HTERT RPE-1 (cell line): ENCODE data around the gene ZDHHC5.
"Not testable (repeated sequence)": the region's sequence is repeated elsewhere in the genome, so short reads cannot be mapped to it uniquely, and the experiment has no call there.

Experiments used
- in situ Hi-C: fragments of 300-500 bp; cut with MboI; formaldehyde crosslinking; loops from 4 replicates; pipeline ENCODE4 v1.14.3; 2020; ENCODE audit warnings: low sequenced_read_pairs

The ZDHHC5 gene

DNA sequence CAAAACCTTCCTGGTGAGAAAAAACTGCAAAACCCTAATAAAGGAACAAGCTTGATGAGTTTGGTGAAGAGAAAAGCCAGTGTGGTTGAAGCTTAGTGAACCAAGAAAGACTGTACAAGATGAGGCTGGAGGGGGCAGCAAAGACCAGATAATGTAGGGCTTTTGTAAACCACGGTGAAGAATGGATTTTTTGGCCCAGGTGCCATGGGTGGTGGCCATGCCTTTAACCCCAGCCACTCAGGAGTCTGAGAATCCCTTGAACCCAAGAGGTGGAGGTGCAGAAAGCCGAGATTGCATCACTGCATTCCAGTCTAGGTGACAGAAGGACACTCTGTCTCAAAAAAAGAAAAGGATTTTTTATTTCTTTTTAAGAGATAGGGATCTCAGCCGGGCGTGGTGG, 5.0 kb upstream of the ZDHHC5 start:
- in situ Hi-C loops = no loop called here

DNA sequence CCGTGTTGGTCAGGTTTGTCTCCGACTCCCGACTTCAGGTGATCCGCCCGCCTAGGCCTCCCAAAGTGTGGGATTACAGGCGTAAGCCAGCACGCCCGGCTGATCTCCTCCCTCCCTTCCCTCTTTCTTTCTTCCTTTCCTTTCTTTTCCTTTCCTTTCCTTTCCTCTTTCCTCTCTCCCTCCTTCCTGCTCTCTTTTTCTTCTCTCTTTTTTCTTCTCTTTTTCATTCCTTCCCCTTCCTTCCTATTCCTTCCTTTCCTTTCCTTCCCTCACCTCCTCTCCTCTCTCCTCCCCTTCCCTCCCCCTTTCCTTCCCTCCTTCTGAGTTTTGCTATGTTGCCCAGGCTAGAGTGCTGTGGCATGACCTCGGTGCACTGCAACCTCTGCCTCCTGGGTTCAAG, 3.9 kb upstream of the ZDHHC5 start:
- in situ Hi-C loops = no loop called here

DNA sequence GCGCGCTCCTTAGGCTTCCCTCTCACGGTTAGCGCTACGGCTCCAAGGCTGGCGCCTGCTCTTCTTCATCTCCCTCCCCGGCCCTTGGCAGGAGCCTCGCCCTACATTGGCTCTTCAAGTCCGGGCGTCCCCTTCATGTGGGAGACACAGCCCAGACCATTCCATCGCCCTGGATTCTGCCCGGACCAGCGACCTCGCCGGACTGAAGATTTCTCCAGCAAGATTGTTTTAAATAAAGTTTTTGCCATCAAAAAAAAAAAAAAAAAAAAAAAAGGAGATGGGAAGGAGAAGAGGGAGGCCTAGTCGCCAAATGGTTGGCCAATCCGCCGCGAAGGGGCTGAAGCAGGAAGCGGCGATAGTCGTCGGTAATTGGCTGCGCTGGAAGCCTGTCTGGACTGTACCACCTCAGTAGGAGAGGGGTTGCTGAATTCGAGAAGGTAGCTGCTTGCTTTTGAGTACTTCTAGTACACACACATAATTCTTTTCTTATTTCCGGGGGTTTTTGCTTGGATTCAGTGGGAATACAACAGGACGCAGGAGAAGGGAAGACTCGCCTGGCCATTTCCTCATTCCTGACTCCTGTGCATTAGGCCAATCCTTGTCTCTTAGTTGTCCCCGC, 688 bp upstream of the ZDHHC5 start:
- in situ Hi-C loops = no loop called here

DNA sequence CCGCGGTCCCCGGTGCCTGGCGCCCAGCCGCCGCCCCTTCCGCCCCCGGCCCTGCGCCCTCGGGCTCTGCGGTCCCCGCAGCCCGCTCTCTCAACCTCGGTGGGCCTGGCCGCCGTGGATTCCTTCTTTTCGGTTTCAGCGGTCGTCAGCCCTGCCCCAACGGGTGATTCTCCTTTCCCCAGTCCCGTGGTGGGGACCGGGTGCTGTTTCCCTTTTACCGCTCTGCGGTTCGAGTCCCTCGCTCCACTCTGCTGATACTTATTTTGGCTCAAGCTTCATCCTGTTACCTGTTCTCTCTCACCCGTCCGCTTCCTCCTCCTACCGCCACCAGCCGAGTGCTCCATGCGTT, 494 bp downstream of the ZDHHC5 start:
- in situ Hi-C loops = no loop called here

DNA sequence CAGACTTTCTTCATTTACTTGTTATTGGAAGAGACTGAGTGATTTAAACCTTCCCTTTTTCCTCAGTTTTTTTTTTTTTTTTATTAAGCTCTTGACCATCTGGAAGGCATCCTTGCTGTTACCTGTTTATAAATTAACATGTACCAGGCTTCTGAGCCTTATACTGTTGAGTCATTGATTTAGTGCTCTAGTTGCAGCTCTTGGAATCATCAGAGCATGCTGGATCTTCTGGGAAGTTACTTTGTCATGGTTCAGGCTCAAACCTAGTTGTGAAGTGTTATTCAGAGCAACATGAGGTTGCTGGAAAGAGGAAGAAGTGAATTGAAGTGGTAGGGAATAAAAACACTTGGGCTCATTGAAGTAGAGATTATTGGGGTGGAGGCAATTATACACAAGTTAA, 6.3 kb downstream of the ZDHHC5 start:
- in situ Hi-C loops = no loop called here

DNA sequence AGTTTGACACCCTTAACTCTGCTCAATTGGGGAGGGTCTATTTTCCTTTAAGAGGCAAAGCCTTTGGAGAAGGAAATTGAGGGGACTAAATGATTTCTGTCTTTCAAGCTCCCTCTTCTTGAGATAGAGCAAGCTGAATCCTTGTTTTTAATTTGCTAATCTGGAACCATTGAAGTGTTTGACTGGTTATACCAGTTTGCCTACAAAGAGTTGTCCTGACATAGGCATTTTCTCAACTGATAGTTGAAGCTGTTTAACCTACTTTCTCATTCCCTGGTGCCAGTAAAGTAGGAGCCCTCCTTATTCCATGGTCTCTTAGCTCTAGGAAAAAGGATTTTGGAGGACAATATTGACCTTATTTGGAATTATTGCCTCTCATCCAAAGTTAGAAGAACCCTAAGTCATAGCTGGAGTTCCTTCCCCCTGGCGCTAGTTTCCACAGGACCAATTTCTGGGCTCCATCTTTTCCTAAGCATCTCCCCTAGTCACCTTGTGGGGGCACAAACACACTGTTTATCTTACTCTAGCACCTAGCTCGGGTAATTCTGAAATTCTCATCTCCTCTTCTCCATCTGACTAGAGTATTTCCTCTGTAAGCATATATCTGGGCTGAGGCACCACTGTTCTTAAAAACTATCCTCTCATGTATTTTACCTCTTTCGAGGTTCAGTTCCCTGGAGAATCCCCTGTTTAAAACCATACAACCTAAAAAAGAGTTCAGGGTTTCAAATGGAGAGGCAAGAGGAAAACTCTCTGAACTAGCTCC, 7.4 kb downstream of the ZDHHC5 start:
- in situ Hi-C loops = no loop called here

DNA sequence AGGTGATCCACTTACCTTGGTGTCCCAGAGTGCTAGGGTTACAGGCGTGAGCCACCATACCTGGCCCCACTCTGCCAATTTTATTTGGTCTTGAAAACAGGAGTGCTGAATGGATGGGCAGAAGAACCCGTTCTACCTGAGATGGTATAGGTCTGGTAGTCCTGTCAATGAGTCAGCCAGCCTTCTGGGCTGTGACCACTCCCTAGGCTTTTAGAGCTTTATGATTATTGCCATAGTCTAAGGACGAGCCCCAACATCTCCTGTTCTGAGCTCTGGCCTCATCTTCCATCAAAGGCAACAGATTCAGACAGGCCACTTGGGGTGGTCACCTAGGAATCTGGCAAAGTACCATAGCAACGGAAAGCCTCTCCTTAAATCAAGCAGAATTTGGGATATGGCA, 11.5 kb downstream of the ZDHHC5 start:
- in situ Hi-C loops = no loop called here

DNA sequence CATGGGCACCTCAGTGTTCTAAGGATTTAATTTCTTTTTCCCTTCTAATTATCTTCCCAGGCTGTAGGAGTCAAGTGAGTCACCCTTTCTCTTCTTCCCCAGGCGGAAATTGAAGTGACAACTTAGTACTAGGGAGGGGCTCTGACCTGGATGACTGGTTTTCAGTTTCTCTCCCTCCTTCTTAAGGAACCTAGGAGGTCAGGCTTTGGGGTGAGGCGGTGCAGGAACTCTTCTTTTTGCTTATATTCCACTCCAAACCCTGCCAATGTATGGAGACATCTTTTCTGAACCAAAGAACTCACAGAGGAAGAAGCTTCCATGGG, 12.6 kb downstream of the ZDHHC5 start:
- in situ Hi-C loops = no loop called here

DNA sequence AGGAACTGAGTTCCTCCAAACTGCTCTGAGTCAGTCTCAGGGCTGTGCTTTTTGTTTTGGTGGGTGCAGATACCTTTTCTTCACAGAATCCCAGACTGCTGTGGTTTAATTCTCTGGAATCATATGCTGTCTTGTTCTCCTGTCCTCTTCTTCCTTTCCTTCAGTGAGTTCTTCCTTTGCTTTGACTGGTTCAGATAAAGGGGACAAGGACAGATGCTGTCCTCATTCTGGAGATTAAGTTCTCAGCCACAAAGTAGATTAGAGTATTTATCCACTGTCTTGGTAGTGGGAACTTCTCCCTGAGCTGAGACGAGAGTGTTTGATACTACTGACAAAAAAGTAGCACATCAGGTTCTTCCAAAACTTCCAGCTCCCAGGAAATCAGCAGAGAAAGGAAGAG, 13.3 kb downstream of the ZDHHC5 start:
- in situ Hi-C loops = no loop called here

DNA sequence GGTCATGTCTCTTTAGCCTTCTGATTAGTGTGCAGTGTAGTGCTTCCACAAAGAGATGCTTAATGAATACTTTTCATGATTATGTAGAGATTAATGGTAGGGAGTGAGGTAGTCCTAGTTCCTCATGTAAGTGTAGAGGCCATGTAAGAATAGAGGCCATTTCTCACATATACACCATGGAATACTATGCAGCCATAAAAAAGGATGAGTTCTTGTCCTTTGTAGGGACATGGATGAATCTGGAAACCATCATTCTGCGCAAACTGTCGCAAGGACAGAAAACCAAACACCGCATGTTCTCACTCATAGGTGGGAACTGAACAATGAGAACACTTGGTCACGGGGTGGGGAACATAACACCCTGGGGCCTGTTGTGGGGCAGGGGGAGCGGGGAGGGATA, 22.6 kb downstream of the ZDHHC5 start:
- in situ Hi-C loops = not testable (repeated sequence)

DNA sequence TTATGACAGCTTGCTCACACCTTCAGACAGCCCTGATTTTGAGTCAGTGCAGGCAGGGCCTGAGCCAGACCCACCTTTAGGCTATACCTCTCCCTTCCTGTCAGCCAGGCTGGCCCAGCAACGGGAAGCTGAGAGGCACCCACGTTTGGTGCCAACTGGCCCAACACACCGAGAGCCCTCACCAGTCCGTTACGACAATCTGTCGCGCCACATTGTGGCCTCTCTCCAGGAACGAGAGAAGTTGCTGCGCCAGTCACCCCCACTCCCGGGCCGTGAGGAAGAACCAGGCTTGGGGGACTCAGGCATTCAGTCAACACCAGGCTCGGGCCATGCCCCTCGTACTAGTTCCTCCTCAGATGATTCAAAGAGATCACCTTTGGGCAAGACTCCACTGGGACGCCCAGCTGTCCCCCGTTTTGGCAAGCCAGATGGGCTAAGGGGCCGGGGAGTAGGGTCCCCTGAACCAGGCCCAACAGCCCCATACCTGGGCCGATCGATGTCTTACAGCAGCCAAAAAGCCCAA, 31.0 kb downstream of the ZDHHC5 start:
- in situ Hi-C loops = no loop called here

DNA sequence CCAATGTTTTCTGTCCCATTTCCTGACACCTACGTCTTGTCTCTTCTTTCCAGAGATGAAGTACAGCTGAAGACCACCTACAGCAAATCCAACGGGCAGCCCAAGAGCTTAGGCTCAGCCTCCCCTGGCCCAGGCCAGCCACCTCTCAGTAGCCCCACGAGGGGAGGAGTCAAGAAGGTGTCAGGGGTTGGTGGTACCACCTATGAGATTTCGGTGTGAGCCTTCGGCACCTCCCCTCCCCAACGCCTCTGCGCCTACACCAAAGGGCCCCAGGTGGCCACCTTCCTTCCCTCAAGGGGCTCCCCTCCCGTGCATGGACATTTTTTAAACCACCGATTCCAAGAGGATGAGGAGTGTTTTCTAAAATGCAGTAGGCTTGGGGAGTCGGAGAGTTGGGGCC, 31.9 kb downstream of the ZDHHC5 start:
- in situ Hi-C loops = no loop called here

DNA sequence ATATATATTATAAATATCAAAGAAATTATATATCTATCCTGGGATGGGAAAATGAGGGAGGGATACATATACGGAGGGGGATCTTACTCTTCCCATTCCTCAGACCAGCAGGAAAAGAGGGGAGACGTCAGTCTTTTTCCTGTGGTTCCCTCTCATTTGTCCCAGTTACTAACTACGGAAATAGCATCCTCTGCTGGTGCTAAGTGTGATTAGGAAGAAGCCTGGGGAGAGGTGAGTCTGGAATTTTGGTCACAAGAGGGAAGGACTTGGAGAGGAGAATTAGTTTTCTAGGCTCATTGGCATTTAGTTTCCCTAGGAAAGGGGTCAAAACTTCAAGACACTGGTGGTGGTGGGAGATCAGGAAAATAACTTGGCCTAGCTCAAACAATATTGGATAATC, 32.5 kb downstream of the ZDHHC5 start:
- in situ Hi-C loops = no loop called here

DNA sequence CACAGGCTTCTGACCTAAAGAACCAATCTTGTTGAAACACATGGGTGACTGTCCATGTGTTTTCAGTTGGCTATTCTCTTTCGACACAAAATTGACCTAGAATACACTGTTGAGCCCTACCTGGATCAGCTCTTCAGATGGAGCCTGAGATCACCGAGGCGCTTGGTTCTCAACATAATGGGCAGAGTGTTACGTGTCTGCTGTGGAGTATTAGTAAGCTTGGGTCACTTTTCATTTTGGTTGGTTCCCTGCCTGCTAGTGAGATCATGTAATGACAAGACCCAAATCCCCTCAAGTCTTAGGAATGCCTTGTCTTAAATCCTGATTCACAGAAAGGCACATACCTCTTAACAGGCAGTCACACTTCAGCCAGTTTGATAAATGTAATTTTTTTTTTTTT, 35.4 kb downstream of the ZDHHC5 start:
- in situ Hi-C loops = no loop called here

DNA sequence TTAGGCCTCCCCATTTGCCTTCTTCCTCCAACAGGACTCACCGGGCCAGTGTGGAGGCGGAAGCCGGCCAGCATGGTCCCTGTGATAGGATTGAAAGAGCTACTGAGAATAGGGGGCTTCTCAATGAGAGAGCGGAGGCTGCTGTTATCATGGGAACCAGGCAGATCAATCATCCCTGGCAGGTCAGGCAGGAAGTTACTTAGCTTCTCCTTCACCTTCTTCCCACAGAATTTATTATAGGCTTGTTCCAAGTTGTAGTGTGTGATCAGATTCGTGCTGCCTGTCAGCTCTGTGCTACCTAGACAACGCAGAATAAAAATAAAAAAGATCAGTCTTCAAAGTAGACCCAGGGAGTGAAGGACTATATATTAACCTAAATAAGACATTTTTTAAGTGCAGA, 37.0 kb downstream of the ZDHHC5 start:
- in situ Hi-C loops = no loop called here

DNA sequence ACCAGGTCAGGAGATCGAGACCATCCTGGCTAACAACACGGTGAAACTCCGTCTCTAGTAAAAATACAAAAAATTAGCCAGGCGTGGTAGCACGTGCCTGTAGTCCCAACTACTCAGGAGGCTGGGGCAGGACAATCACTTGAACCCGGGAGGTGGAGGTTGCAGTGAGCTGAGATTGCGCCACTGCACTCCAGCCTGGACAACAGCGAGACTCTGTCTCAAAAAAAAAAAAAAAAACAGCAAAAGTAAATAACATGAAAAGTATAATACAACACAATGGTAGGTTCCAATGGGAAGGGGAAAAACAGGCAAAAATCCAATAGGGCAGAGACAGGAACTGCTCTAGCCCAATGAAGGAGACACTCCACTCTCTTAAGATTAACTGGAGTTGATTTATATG, 37.5 kb downstream of the ZDHHC5 start:
- in situ Hi-C loops = not testable (repeated sequence)

DNA sequence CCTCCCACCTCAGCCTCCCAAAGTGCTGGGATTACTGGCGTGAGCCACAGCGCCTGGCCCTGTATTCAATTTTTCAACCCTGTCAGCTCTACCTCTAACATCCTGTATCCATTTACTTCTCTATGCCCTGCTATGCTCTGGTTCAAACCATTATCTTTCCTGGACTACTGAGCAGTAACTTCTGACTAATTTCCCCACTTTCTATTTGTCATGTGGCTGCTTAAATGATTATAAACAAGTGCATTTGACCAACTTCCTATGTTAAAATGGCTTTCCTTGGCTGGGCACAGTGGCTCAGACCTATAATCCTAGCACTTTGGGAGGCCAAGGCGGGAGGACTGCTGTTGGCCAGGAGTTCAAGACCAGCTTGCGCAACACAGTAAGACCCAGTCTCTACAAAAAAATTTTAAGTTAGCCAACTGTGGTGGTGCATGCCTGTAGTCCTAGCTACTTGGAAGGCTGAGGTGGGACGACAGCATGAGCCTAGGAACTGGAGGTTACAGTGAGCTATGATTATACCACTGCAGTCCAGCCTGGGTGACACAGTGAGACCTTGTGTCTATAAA, 42.0 kb downstream of the ZDHHC5 start:
- in situ Hi-C loops = no loop called here

DNA sequence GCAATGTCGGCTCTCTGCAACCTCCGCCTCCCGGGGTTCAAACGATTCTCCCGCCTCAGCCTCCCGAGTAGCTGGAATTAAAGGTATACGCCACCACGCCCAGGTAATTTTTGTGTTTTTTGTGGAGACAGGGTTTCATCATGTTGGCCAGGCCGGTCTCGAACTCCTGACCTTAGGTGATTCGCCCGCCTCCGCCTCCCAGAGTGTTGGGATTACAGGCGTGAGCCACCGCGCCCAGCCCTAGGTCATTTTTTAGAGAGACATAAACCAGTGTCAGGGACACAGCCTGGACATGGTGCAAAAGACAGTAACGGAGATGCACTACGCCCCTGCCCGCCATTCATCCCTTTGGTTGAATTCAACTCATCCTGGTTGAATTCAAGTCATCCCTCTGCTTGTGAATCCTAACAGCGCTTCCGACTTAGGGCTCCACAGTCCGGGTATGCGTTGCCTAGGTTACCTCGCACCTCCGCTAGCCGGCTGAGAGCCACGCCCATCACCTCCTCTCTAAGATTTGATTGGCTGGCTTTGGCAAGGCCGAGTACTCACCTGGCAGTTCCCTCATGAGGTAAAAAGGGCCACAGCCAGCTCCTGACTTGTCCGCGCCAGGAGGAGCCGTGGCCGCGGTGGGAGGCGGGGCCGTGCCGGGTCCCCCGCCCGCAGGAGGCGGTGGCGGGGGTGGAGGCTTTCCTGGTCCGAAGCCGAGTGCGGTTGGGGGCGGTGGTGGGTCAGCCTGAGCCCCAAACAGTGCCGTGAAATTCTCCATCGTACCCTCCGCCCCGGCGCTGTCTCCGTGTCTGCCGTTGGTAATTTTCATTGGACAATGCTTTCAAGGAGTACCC, 43.7 kb downstream of the ZDHHC5 start, which contains the start of gene MED19:
Gene MED19 (minus strand): TSS at position 802 of the 842 bp plus-strand sequence. CDS start 36 bp downstream, at position 766.
- in situ Hi-C loops = no loop called here

DNA sequence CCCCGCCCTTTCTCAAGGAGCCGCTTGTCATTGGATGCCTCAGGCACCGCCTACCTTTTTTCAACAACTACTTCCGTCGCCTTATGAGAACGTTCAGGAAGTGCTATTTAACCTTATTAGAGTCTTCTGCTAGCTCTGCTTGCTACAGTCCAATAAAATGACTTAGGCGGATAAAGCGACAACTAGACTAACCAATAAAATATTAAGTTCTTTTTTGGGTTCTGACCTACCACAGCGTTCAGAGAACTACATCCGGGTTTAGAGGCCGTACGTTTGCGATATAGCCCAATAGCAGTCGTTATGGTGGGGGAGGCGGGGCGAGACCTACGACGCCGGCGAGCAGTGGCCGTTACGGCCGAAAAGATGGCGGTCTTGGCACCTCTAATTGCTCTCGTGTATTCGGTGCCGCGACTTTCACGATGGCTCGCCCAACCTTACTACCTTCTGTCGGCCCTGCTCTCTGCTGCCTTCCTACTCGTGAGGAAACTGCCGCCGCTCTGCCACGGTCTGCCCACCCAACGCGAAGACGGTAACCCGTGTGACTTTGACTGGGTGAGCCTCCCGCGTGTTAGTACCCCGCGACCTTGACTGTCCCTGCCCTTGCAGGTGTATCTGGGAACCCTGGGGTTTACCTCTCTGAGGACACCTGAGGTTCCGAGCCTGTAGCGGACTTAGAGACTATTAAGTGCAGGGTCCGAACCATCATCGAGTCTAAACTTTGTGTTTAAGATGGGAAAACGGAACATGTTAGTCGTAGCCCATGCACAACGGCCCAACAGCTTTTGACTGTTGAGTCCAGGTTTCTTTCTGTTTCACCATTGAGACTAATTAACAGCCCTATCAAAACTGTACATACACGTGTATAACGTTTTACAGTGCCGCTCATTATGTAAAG, 44.6 kb downstream of the ZDHHC5 start, which contains the start of gene TMX2:
Gene TMX2 (plus strand): TSS at position 338 of the 895 bp plus-strand sequence. CDS start 26 bp downstream, at position 364.
- in situ Hi-C loops = no loop called here

DNA sequence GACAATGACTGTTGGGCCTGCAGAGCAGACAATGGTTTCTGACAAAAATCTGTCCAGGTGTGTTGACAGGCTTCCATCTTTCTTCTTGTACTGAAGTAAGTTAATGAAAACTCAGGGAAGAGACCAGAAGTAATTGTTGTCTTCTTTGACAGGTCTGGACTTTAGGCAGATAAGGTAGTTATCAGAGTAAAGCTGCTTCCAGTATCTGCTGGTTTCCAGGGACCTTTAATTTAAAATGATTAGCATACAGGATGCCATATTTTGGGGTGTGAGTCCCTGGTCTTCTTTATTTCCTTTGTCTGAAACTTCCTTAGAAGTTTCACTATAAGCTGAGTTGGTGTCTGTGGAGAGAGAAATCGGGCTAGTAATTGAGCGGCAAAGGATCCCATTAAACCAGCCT, 45.9 kb downstream of the ZDHHC5 start:
- in situ Hi-C loops = no loop called here
